Keratinocyte (primary cell): ENCODE data around the gene BCAR3. TPM values are rescaled to one million over a fixed set of nuclear protein-coding genes. Genes with fewer than 3 reads are reported as not detected.

Source experiments
- DNase-seq: peaks from one replicate; pipeline ENCODE4 v3.0.0-alpha.2; 2011; ENCODE audit warnings: low read depth, missing footprints, low spot score
- FAIRE-seq: peaks from 2 replicates; lab custom pipeline; 2011; peaks lifted over from hg19 to GRCh38; lab: Jason Lieb, UNC
- H2AFZ ChIP-seq: 2 replicates; pipeline ENCODE4 v1.6.0; 2012; ENCODE audit warnings: low read length, control low read depth, inconsistent platforms; ENCODE audit not compliant: control insufficient read depth
- H3K27ac ChIP-seq: 2 replicates; pipeline ENCODE4 v1.5.1; 2011; ENCODE audit warnings: low read length; ENCODE audit not compliant: control insufficient read depth, insufficient read depth
- H3K27me3 ChIP-seq: 3 replicates; pipeline ENCODE4 v1.6.0; 2011; ENCODE audit warnings: low read length; ENCODE audit not compliant: control insufficient read depth, insufficient read depth; ENCODE audit errors: extremely low read depth
- H3K36me3 ChIP-seq, 2 experiments: 2 replicates in 1 of 2; 3 replicates in 1 of 2; pipeline ENCODE4 v1.5.1; 2011; ENCODE audit warnings: low read length in 2 of 2, mild to moderate bottlenecking in 1 of 2; ENCODE audit not compliant: control insufficient read depth in 2 of 2, insufficient read depth in 2 of 2; ENCODE audit errors: extremely low read depth in 1 of 2
- H3K4me1 ChIP-seq: 3 replicates; pipeline ENCODE4 v1.5.1; 2011; ENCODE audit warnings: low read length; ENCODE audit not compliant: control insufficient read depth, insufficient read depth; ENCODE audit errors: extremely low read depth
- H3K4me2 ChIP-seq: 3 replicates; pipeline ENCODE4 v1.6.0; 2011; ENCODE audit warnings: low read depth, low read length; ENCODE audit not compliant: control insufficient read depth, insufficient read depth; ENCODE audit errors: extremely low read depth
- H3K4me3 ChIP-seq, 3 experiments: fragments of 200-600 bp in 1 of 3; sonication (generic) in 1 of 3; 2 replicates in 2 of 3; 3 replicates in 1 of 3; pipeline ENCODE4 v1.5.1; 2011 to 2016; ENCODE audit warnings: low read length in 3 of 3, mild to moderate bottlenecking in 3 of 3, control low read depth in 2 of 3, inconsistent platforms in 1 of 3, low read depth in 1 of 3, mixed read lengths in 1 of 3, mixed run types in 1 of 3, moderate library complexity in 1 of 3; ENCODE audit not compliant: control insufficient read depth in 2 of 3, insufficient read depth in 2 of 3; ENCODE audit errors: extremely low read depth in 1 of 3
- H3K79me2 ChIP-seq: 2 replicates; pipeline ENCODE4 v1.6.0; 2012; ENCODE audit warnings: low read length; ENCODE audit not compliant: control insufficient read depth, insufficient read depth
- H3K9ac ChIP-seq: 3 replicates; pipeline ENCODE4 v1.6.0; 2011; ENCODE audit warnings: low read length; ENCODE audit not compliant: control insufficient read depth, insufficient read depth; ENCODE audit errors: extremely low read depth
- H3K9me1 ChIP-seq: 3 replicates; pipeline ENCODE4 v1.6.0; 2011; ENCODE audit warnings: low read length; ENCODE audit not compliant: control insufficient read depth, insufficient read depth; ENCODE audit errors: extremely low read depth
- H3K9me3 ChIP-seq: 2 replicates; pipeline ENCODE4 v1.5.1; 2012; ENCODE audit warnings: low read depth, low read length; ENCODE audit not compliant: control insufficient read depth
- H4K20me1 ChIP-seq: 3 replicates; pipeline ENCODE4 v1.6.0; 2011; ENCODE audit warnings: low read length; ENCODE audit not compliant: control insufficient read depth, insufficient read depth; ENCODE audit errors: extremely low read depth
- CTCF ChIP-seq, 3 experiments: IDR thresholded peaks in 1 of 3; conservative IDR thresholded peaks in 1 of 3; optimal IDR thresholded peaks in 1 of 3; 2 replicates in 2 of 3; 3 replicates in 1 of 3; pipeline versions ENCODE3 to v1.5.1; 2011; ENCODE audit warnings: low read length in 3 of 3, mild to moderate bottlenecking in 3 of 3, moderate library complexity in 2 of 3, control low read depth in 1 of 3, inconsistent platforms in 1 of 3; ENCODE audit not compliant: insufficient read depth in 2 of 3; ENCODE audit errors: extremely low read depth in 1 of 3
- EZH2 ChIP-seq: IDR thresholded peaks from one replicate; pipeline ENCODE4 v1.6.1; 2012; ENCODE audit warnings: inconsistent platforms, mild to moderate bottlenecking, low read length, moderate library complexity
- dilution Hi-C: fragments of 300-500 bp; cut with MboI; formaldehyde crosslinking; loops from one replicate; pipeline ENCODE4 v1.7.0; 2020; ENCODE audit warnings: low sequenced_read_pairs; ENCODE audit not compliant: extremely low pct_ligation_motif_present
- polyA plus RNA-seq, 5 experiments: library from polyadenylated mRNA; depleted of rRNA in 3 of 5; stranded (reverse) in 3 of 5; stranded (forward) in 1 of 5; unstranded in 1 of 5; fragments of >200 nt; gene quantifications; 1 replicate in 1 of 5; 2 replicates in 3 of 5; 3 replicates in 1 of 5; pipeline versions ENCODE4 v1.2.1 to v1.2.3, GENCODE V29; 2011 to 2012; ENCODE audit warnings: missing spikeins in 2 of 5, low read depth in 1 of 5, low replicate concordance in 1 of 5

Gene BCAR3
- polyA plus RNA-seq, 1 donor (not counting 4 experiments of a cell fraction or from before 2014, with no cell fraction given), result 77.2 TPM

GRCh38 chr1:93609536-93609935, 72.1 kb downstream of the BCAR3 start:
- Histone ChIP-seq H3K9me1 (peaks cover 13% of the 10 kb centered on the region), H4K20me1 (peaks cover 77% of the 10 kb centered on the region), H3K4me2 (no peak overlapping the region), H3K27me3 (no peaks in the 10 kb centered on the region), H2AFZ (no peak overlapping the region), H3K9me3 (no peaks in the 10 kb centered on the region), H3K4me1 (peaks cover 50% of the 10 kb centered on the region), H3K4me3 (no peak overlapping the region), H3K36me3 (peaks cover 10 to 15% of the 10 kb centered on the region in 2 experiments), H3K27ac (no peak overlapping the region), H3K79me2 (peaks cover 99% of the 10 kb centered on the region), H3K9ac (no peak overlapping the region)
- dilution Hi-C loops, result no loop called here
- DNase-seq (no peak), FAIRE-seq (no peak)
- TF ChIP-seq CTCF (optimal IDR thresholded peaks at IDR 0.05 in 1 of 3, IDR thresholded peaks at IDR 0.05 in 1 of 3, conservative IDR thresholded peaks at IDR 0.05 in 1 of 3; ENCODE audit: extremely low read depth in 1 of 3, insufficient read depth in 2 of 3, low read length in 3 of 3) (no peak), EZH2 (no peak)

GRCh38 chr1:93608187-93609109, 73.2 kb downstream of the BCAR3 start:
- Histone ChIP-seq H3K9ac (no peak overlapping the region), H3K9me1 (peaks cover 13% of the 10 kb centered on the region), H2AFZ (no peak overlapping the region), H3K79me2 (peaks cover 99% of the 10 kb centered on the region), H3K27me3 (no peaks in the 10 kb centered on the region), H3K27ac (no peak overlapping the region), H3K4me1 (peaks cover 48% of the 10 kb centered on the region), H4K20me1 (peaks cover 80% of the 10 kb centered on the region), H3K4me3 (no peak overlapping the region), H3K36me3 (peaks cover 14 to 15% of the 10 kb centered on the region in 2 experiments), H3K9me3 (no peaks in the 10 kb centered on the region), H3K4me2 (no peak overlapping the region)
- no peak for FAIRE-seq
- TF ChIP-seq EZH2, result no peak
- no peak for TF ChIP-seq CTCF (optimal IDR thresholded peaks at IDR 0.05 in 1 of 3, IDR thresholded peaks at IDR 0.05 in 1 of 3, conservative IDR thresholded peaks at IDR 0.05 in 1 of 3; ENCODE audit: extremely low read depth in 1 of 3, insufficient read depth in 2 of 3, low read length in 3 of 3)
- DNase-seq, result no peak
- dilution Hi-C loops, result no loop called here
